GM21423 (cell line): Measurements from ENCODE around the gene CTLA4.

Experiments used
- ATAC-seq: cut with Tn5 transposase; IDR thresholded peaks from one replicate; pipeline ENCODE4 v1.9.1; 2021; ENCODE audit warnings: mild to moderate bottlenecking, moderate library complexity; ENCODE audit not compliant: unreplicated experiment

Gene CTLA4

DNA sequence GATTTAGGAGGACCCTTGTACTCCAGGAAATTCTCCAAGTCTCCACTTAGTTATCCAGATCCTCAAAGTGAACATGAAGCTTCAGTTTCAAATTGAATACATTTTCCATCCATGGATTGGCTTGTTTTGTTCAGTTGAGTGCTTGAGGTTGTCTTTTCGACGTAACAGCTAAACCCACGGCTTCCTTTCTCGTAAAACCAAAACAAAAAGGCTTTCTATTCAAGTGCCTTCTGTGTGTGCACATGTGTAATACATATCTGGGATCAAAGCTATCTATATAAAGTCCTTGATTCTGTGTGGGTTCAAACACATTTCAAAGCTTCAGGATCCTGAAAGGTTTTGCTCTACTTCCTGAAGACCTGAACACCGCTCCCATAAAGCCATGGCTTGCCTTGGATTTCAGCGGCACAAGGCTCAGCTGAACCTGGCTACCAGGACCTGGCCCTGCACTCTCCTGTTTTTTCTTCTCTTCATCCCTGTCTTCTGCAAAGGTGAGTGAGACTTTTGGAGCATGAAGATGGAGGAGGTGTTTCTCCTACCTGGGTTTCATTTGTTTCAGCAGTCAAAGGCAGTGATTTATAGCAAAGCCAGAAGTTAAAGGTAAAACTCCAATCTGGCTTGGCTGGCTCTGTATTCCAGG, at the start of gene CTLA4:
CTLA4 (plus strand) TSS at position 211 of the 640 bp plus-strand sequence; CDS start at position 383, 172 bp downstream.
- no peak for ATAC-seq

DNA sequence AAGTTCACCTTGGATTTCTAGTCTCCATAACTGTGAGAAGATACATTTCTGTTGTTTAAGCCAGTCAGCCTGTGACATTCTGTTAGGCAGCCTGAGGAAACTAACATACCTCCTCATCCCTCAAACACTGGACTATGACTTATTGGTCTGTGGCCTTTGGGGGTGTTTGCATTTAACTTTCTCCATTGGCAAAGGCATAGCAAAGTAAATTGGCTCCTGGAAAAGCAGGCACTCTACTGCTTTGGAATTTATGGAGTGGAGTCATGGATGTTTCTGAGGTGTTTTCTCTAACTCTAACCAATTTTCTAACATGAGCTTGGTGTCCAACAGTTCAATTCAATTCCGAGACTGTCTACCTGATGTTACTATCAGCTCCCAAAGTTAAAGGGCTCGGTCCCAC, 48.9 kb upstream of the CTLA4 start:
- no peak for ATAC-seq

DNA sequence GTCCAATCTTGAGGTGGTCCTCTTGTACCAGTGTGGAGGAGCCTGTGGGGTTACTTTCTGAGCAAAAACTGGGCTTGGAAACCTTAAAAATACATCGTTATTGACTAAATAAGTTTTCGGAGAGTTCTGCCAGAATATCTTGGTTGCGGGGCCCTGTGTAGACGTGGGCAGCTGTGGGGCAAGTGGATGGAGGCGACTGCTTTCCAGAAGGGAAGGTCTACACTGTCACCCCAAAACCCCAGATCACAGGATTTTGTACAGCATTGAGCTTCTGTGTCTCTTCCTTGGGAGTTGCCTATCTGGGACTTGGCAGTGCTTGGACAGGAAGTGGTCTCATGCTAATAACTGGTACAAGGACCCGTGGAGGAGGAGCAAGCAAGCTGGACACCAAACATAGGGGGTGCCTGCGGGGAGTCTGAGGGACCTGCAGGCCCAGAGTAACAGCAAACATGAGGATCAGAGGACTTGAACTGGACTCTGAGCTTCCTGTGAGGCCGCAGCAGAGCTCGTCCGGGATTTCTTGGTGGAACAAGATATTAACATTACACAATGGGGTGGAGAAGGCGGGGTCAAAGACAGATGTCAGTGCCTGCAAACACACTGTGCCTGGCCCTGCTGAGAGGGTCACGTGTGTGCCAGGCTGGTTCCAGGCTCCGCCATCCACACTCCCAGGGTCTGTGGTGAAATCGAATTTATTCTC, 48.0 kb upstream of the CTLA4 start:
- ATAC-seq = no peak

DNA sequence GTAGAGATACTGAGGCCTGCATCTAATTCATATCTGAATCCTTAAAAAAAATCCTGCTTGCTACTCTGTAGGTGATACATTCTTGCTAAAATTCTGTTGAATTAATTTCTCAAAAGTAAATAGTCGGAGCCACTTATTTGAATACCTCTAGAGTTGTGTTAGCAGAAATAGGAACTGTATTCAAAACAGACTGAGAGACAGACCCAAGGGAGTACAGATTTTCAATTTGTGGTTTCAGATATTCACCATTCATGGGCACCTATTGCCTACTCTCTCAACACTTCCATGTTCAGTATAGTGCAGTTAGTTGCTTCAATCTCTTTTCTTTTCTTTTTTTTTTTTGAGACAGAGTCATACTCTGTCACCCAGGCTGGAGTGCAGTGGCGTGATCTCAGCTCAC, 46.6 kb upstream of the CTLA4 start:
- ATAC-seq = peak; percentile 89

DNA sequence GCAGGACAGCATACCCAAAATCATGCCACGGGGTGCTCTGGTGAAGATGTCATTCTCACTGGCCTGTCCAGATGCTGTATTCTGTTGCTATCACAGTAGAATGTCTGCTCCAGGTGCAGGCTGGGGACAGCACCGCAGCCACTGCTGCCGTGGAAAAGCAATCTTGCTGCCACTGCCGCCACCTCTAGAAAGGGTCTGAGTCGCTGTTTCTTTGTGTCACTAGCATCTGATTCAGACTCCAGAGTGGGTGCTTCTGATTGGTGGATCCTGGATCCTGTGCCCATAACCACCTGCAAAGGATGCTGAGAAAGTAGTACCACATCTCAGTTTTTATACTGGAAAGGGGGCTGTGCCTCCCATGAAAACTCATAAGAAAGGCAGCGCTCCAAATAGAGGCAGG, 45.3 kb upstream of the CTLA4 start:
- ATAC-seq = no peak

DNA sequence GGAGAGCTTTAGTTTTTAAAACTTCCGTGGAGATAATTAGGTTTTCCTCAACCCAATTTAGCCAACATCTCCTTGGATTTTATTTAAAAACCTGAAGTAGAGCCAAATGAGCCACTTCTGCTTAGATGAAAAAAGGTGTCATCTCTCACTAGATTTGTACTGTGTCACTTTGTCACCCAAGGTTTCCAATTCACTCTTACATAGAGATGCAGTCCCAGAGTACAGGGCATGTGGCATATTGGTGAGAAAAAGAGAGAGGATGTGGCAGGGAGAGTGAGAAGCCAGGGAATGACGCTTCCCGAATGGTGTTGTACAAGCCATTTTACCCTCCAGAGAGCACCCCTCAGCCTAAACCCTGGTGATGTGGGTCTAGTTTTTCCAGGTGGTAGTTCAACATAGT, 44.4 kb upstream of the CTLA4 start:
- no peak for ATAC-seq

DNA sequence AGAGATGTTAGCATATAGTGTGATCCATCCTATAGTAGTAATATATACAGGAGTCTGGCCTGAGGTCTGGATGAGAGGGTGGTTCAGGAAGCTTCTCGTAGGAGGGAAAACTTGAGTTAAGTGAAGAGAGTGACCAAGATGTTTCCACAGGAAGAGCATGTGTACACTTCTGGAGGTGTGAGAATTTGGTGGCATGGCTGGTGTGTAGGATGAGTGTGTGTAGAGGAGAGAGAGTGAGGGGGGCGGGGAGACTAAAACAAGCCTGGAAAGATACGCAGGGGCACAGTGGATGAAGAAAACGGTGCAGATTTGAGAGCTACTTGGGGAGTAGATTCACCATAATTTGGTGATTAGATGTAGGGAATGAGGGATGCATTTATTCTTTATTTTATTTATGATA, 43.5 kb upstream of the CTLA4 start:
- no peak for ATAC-seq

DNA sequence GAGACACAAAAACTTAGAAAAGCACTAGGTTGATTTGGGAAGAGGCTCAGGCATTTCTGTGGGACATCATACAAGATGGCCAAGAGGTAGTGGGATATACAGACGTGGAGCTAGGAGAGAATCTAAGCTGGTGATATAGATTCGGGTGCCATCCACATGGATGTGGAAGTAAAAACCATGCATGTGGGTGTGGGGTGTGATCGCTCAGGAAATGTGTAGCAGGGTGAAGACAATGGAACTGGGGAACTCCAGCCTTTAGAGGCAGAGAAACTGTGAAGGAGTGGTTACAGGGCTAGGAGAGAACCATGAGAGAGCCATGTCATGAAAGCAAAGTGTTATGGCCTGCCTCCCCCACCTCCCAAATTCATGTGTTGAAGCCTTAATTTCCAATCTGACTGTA, 43.0 kb upstream of the CTLA4 start:
- ATAC-seq = no peak

DNA sequence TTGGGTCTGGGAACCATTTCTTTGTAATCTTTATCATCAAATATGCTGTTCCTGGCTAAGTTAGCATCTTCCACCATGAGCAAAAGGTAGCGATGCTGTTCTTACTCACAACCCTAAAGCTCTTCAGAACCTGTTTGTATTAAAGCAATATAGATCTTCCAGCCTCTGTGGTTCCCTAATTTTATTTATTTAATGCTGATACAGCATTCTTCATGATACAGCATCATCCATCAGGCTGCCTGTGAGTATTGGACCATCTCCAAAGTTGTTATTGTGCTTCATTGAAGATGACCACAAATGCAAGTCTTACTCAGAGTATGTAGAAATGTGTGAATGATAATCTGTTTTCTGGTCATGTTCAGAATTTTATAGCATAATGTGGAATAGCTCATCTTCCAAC, 40.9 kb upstream of the CTLA4 start:
- ATAC-seq = no peak

DNA sequence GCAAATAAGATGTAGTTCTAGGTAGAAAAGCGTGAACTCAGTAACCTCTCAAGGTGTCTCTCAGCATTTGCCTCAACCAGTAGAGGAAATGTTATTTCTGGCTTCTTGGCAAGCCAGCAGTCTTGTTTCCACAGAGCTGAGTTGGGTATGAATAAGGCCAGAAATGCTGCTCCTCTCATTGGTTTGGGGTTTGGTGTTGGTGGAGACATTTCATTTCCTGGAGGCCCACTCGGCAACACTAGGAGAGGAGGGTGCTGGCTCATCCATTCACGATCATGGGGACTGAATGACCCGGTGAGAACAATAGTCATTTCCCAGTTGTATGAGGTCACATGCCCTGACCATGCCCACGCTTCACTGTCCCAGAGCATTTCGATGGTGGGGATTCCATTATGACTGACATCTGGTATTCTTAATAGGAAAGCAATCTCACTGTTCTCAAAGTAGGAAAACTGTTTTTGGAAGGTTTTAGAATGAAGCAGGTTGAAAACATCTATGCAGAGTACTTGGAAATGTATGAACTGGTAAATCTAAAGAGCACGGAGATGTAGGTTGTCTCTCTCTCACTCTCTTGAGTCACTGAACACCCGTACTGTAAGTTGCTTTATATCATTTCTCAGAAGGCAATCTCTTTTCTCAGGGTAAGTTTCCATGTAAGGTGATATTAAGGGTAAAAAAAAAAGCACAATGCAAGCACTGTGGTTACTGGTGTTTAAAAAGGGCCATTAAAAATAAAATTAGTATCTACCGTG, 37.1 kb upstream of the CTLA4 start:
- no peak for ATAC-seq

DNA sequence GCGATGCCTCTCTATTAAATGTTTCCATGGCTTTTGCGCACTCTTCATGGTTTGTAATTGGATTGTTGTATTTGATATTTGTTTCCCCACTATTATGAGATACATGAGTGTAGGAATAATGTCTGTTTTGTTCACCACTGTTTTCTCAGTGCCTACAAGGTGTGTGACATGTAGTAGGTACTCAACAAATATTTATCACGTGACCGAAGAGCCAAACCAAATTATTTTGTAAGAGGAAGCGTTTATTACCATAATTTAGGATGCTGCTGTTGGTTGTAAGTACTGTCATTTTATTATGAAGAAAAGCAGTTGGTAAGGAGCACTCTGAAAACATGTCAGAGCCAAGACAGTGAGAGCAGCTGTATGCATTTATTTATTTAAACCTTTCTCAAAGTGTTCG, 32.2 kb upstream of the CTLA4 start:
- no peak for ATAC-seq

DNA sequence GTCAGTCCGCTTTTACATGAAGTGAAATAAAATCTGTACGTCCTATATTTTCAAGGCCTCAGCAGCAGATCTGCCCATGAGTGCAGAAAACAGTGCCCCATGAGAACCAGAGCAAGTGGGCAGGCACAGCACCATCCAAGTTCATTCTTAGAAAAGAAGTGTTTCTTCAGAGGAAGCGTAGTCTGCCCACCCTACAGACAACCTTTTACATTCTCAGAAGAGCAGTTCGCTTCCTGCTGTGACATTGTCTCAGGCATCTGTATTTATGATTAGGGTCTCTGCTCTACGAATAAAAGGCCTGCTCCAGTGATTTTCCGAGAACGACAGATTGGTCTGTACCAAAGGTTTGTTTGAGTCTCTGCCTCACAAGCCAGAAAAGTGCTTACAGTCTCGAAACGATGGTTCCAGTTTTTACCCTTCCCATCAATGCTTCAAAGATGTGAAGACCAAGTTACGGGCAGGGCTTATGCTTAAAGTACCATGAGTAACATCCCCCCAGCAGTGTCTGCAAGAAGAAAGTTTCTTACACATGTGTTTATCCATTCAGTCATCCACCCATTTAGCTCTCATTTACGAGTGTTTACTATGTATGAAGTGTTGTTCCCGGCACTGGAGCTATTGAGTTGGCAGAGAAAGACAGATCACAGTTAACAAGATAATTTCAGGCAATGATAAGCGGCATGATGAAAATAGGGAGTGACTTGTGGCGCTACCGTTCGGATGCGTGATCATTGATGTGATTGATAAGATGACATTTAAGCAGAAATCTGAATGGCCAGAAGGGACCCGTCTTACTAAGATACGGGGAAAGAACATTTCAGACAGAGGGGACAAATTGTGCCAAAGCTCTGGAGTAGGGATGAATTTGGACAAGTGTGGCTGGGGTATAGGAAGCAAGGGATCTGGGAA, 31.4 kb upstream of the CTLA4 start:
- no peak for ATAC-seq

DNA sequence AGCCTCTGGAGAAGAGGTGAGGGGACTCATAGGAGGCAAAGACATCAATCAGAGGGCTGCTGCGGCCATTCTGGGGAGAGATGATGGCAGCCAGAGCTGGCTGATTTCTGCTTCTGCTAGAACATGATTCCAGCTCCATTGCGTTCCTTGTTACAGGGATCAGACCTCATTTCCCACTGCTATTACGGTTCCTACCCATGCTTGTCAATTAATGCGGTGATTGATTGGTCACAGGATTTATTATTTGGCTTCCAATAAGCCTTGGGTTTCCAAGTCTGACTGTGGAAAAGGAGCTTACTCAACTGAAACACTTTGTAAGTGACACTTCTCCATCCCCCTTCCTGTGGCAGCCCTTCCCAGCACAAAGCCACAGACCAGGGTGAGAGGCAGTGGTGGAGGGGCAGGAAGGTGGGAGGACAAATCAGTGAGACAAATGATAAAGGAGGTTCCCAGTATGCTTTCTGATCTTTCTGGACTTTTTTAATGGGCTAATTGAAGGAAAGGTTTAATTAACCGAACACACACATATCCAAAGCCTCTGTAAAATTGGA, 26.8 kb upstream of the CTLA4 start:
- ATAC-seq = no peak

DNA sequence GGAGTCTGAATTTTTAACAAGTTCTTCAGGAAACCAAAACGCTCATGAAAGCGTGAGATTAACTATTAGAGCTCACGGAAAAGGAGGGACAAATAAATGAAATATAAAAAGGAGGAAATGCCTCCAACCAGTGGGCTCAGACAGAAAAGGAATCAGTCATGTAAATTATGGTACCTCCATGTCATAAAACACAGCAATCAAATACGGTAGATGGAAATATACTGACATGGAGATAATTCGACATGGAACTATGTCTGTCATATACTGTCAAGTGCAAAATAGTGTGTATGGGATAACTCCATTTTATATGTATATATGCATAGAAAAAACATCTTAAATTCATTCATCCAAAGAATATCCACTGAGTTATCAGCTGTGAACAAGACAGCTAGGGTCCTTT, 25.9 kb upstream of the CTLA4 start:
- ATAC-seq = no peak

DNA sequence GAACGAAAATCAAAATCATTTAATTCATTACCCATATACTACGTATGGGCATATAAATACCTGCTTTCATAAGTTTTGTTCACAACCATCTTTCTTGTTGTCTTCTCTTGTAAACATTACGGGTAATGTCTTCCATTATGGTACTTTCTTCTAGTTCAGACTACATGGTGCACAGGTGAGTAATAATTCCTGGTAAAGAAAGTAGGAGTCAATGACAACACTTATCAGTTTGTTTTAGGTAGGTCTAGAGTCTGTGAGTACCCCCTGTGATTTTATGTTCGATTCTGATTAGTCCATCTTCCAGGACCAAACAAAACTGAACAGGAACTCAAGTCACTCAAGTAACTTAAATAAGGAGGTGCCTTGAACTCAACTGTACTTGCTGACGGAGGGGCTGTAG, 25.2 kb upstream of the CTLA4 start:
- ATAC-seq = no peak

DNA sequence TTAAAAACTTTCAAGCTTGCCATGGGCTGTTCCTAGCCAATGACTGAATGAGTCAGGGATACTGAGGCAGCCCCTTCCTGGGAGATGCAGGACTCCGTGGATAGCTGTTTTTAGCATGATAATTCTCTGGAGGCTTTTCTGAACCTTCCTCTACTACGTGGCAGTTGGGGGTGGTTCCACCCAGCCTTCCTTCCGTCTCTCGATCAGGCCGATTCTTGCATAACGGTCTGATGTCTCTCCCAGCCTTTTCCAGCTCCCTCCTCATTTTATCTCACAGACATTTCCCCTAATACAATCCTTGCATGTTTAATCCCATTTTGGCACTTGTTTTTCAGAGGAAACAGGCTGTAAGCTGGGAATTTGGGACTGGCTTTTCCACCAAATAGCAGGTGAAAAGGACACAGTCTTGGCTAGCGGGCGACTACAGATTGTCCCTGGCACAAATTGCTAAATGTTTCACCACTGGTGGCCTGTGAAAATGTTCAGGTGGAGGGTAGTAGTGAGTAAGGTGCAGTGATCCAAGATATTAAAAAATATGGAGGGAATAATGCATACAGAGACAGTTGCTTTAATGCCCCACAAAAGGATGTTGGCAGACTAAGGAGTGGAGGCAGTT, 21.0 kb upstream of the CTLA4 start:
- no peak for ATAC-seq

DNA sequence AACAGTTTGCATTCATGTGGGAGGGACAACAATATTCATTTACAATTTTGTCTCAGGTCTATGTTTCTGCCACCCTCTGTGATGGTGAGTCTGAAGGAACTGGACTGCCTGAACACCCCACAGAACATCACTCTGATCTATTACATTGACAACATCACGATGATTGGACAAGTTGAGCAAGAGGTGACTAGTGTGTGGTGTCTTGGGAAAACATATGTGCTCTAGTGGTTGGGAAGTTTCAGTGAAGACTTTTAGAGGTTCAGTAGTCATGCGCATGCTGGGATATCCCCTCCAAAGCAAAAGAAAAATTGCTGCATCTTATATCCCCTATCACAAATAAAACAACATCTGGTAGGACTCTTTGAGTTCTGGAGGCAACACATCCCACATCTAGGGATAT, 18.6 kb upstream of the CTLA4 start:
- no peak for ATAC-seq

DNA sequence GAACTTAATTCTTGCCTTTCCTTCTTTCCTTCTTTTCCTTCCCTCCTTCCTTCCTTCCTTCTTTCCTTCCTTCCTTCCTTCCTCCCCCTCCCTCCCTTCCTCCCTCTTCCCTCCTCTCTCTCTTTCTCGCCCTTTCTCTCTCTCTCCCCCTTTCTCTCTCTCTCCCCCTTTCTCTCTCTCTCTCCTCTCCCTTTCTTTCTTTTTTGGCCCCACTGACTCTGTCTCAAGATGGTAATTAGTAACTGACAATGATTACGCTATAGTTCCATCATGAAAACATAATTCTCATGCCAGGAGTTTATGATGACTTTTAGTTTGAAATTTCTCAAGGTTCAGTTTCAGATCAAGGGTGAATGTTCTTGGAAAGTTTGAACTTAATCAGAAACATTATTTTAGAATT, 14.8 kb upstream of the CTLA4 start:
- no peak for ATAC-seq

DNA sequence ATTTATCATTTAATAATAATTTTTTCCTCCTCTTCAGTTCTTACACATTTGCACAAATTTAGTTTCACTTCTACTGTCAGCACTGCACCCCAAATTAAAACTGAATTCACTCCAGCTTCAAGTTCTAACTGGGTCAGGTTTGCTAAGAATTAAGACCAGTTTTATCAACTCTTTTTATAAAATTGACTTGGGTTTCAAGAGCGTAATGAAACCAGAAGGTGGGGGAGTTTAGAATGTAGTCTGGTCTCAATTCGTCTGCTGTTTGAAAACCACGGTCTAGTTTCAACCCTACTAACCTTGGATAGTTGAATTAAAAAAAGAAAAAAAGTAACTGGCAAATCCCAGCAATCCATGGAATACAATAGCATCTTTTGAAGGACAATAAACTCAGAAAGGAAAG, 14.3 kb upstream of the CTLA4 start:
- ATAC-seq = no peak

DNA sequence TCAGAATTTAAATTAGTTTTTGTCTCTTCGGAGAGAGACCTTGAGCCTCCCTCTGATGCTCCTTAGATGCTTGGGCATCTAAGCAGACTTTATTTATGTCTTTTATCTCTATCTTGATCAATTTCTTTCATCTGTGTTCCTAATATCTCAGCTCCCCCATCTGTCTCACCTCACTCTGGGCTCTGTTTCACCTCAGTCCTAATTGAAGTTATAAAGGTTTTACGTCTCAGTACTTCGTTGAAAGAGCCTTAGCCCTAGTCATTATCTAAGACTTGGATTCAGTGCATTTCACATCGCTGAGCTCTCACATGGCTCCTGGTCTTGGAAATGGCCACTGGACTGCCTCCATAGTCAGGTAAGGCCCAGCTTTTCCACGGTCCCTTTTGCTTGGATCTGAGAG, 13.8 kb upstream of the CTLA4 start:
- ATAC-seq = no peak
